Lower leg skin (tissue), 4 donors: ENCODE results near the gene NLRC3. TPM values are rescaled to one million over a fixed set of nuclear protein-coding genes. Genes with fewer than 3 reads are reported as not detected.

Source experiments
- DNase-seq, 2 donors: peaks; one replicate each; pipeline ENCODE4 v3.0.0-alpha.2; 2019; ENCODE audit warnings: low spot score in 2 of 2
- H3K4me3 ChIP-seq: fragments of 200-600 bp; sonication (generic); 2 replicates; pipeline ENCODE4 v1.5.1; 2017; ENCODE audit warnings: mild to moderate bottlenecking, low read depth; ENCODE audit not compliant: poor library complexity, severe bottlenecking
- CTCF ChIP-seq, 3 donors: fragments of 450-650 bp; IDR thresholded peaks; one replicate each; pipeline ENCODE4 v1.5.1; 2016; ENCODE audit warnings: antibody characterized with exemption in 3 of 3, mild to moderate bottlenecking in 3 of 3, moderate library complexity in 2 of 3
- POLR2A ChIP-seq, 2 donors: fragments of 450-650 bp; IDR thresholded peaks; one replicate each; pipeline ENCODE4 v1.6.1; 2016 to 2017; ENCODE audit warnings: antibody characterized with exemption in 2 of 2, mild to moderate bottlenecking in 1 of 2, moderate library complexity in 1 of 2
- WGBS, 2 donors: methylation state at CpG; one replicate each; pipeline ENCODE4 v1.1.5; 2018; 5-methylcytosine and 5-hydroxymethylcytosine counted together
- intact Hi-C: fragments of 100-400 bp; cut with DNase I; formaldehyde crosslinking; loops from one replicate; pipeline ENCODE4 v1.15.0; 2023; ENCODE audit warnings: low total_unique reads
- total RNA-seq, 4 donors: library from RNA; depleted of rRNA; stranded (reverse); fragments of >200 nt; gene quantifications; one replicate each; pipeline ENCODE4 v1.1.0, GENCODE V29; 2016

NLRC3 gene
- under 1 TPM; 0.15 to 0.74 (median 0.28) TPM for total RNA-seq

GRCh38 chr16:3577302-3577752 is at the start of gene NLRC3:
Gene NLRC3 (minus strand): TSS chr16:3577403. CDS start chr16:3565036, 12,367 bp downstream.
- intact Hi-C loops, result no loop called here
- 61 to 78% methylated on average over 14 to 18 of the region's 18 CpGs for WGBS, 2 donors
- TF ChIP-seq CTCF (IDR thresholded peaks at IDR 0.05) (no peak), POLR2A (IDR thresholded peaks at IDR 0.05) (no peak)
- H3K4me3 ChIP-seq, result no peak within 1 kb of the TSS
- DNase-seq, result no peak

- no peak overlapping the region for H3K4me3 ChIP-seq
- peak in 1 of 2 donors; percentile 36 for DNase-seq
- TF ChIP-seq CTCF (IDR thresholded peaks at IDR 0.05) (no peak), POLR2A (IDR thresholded peaks at IDR 0.05) (no peak)
- intact Hi-C loops, result no loop called here
- 82 to 86% methylated on average over 4 of the region's 4 CpGs for WGBS, 2 donors
These were observed 48.9 kb upstream of the NLRC3 start for GRCh38 chr16:3625911-3626732.

- TF ChIP-seq POLR2A (IDR thresholded peaks at IDR 0.05) (no peak), CTCF (IDR thresholded peaks at IDR 0.05) (no peak)
- WGBS, 2 donors, result 92 to 95% methylated on average over 5 of the region's 5 CpGs
These were observed 48.1 kb upstream of the NLRC3 start for GRCh38 chr16:3625331-3625730.

GRCh38 chr16:3623642-3624041 is 46.4 kb upstream of the NLRC3 start:
- DNase-seq, result peak in 1 of 2 donors; percentile 42
- TF ChIP-seq POLR2A (IDR thresholded peaks at IDR 0.05), result no peak
- no peak overlapping the region for H3K4me3 ChIP-seq
- WGBS, 2 donors, result 83 to 86% methylated on average over 3 of the region's 3 CpGs
- intact Hi-C loops, result no loop called here

More at GRCh38 chr16:3625331-3625730, 48.1 kb upstream of the NLRC3 start:
- H3K4me3 ChIP-seq, result no peak overlapping the region
- intact Hi-C loops, result no loop called here
- peak in 1 of 2 donors; percentile 40 for DNase-seq

- intact Hi-C loops, result no loop called here
- DNase-seq, result no peak
- no peak overlapping the region for H3K4me3 ChIP-seq
- TF ChIP-seq POLR2A (IDR thresholded peaks at IDR 0.05), result no peak
- no peak for TF ChIP-seq CTCF (IDR thresholded peaks at IDR 0.05)
- WGBS, 2 donors, result 62 to 64% methylated on average over 3 of the region's 3 CpGs
These were observed 41.6 kb upstream of the NLRC3 start for GRCh38 chr16:3618769-3619141.

- DNase-seq, result peak in 1 of 2 donors; percentile 68
- 73 to 75% methylated on average over 33 to 34 of the region's 34 CpGs for WGBS, 2 donors
- TF ChIP-seq CTCF (IDR thresholded peaks at IDR 0.05) (no peak), POLR2A (IDR thresholded peaks at IDR 0.05) (no peak)
- intact Hi-C loops, result no loop called here
- peak overlapping the region; percentile 97 for H3K4me3 ChIP-seq
These were observed 35.6 kb upstream of the NLRC3 start for GRCh38 chr16:3612510-3613466.
